H1 (cell line): ENCODE measurements around the gene MECP2. TPM values are rescaled to one million over a fixed set of nuclear protein-coding genes. Genes with fewer than 3 reads are reported as not detected.

Source experiments
- CTBP2 ChIP-seq: IDR thresholded peaks from 2 replicates; pipeline ENCODE4 v1.7.0; 2011; ENCODE audit warnings: borderline replicate concordance, mild to moderate bottlenecking, moderate library complexity, mixed read lengths, low read length; ENCODE audit not compliant: insufficient read depth, insufficient read length
- polyA plus RNA-seq, 7 experiments: library from polyadenylated mRNA; depleted of rRNA in 3 of 7; stranded (reverse) in 5 of 7; unstranded in 2 of 7; fragments of >200 nt in 5 of 7; fragments of 200-250 nt in 2 of 7; gene quantifications; 1 replicate in 5 of 7; 2 replicates in 1 of 7; 4 replicates in 1 of 7; pipeline versions ENCODE4 v1.2.1 to v1.2.3, GENCODE V29; 2011 to 2013; ENCODE audit warnings: missing spikeins in 2 of 7, mixed read lengths in 2 of 7
- total RNA-seq: library from RNA; stranded (reverse); fragmentation: NEBNext Ultra II Directional; extraction: Animal tissue kit (Norgen Biotek cat#: 25700); gene quantifications from 2 replicates; pipeline ENCODE4 v1.2.1, GENCODE V29; 2021

The MECP2 gene
- total and polyA plus RNA-seq, 2 of the 8 experiments (the other 6 are each of a cell fraction or from before 2014, with no cell fraction given): 5.0 to 32.4 TPM

DNA sequence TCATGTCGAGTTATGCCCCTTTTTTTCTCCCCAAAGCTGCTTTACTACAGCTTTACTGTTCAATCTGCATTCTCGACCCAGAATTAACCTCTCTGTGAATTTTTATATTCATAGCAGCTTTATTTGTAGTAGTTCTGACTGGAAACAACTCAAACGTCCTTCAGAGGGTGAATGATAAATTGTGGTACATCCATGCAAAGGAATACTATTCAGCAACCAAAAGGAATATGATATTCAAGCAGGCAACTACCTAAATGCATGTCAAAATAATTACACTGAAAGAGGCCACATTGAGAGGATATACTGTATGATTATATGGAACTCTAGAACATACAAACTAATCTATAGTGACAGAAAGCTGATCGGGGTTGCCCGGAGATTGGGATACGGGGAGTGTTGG, 20.0 kb upstream of the MECP2 start (continued):
- TF ChIP-seq CTBP2: no peak
